Ascending aorta (tissue), 2 donors: ENCODE measurements around the gene BLOC1S3. TPM values are rescaled to one million over a fixed set of nuclear protein-coding genes. Genes with fewer than 3 reads are reported as not detected.

Experiments used
- DNase-seq, 2 donors: peaks; one replicate each; pipeline ENCODE4 v3.0.0-alpha.2; 2019; ENCODE audit warnings: low spot score in 2 of 2
- H3K27ac ChIP-seq, 2 donors: fragments of 200-600 bp; sonication (generic); one replicate each; pipeline ENCODE4 v1.5.1; 2016 to 2017; ENCODE audit warnings: mild to moderate bottlenecking in 1 of 2
- H3K27me3 ChIP-seq: fragments of 200-600 bp; sonication (generic); one replicate; pipeline ENCODE4 v1.5.1; 2017
- H3K36me3 ChIP-seq, 2 donors: fragments of 200-600 bp; sonication (generic); one replicate each; pipeline ENCODE4 v1.5.1; 2016
- H3K4me1 ChIP-seq, 2 donors: fragments of 200-600 bp; sonication (generic); one replicate each; pipeline ENCODE4 v1.5.1; 2016 to 2017; ENCODE audit warnings: mild to moderate bottlenecking in 1 of 2
- H3K4me3 ChIP-seq, 2 donors: fragments of 200-600 bp; sonication (generic); one replicate each; pipeline ENCODE4 v1.5.1; 2016 to 2017; ENCODE audit warnings: mild to moderate bottlenecking in 1 of 2
- H3K9me3 ChIP-seq, 2 donors: fragments of 200-600 bp; sonication (generic); one replicate each; pipeline ENCODE4 v1.5.1; 2016
- intact Hi-C: fragments of 100-400 bp; cut with DNase I; formaldehyde crosslinking; loops from one replicate; pipeline ENCODE4 v1.15.1; 2023
- total RNA-seq: library from RNA; depleted of rRNA; stranded (reverse); fragments of >200 nt; gene quantifications from one replicate; pipeline ENCODE4 v1.1.0, GENCODE V29; 2016
- TF ChIP-seq, protein P1 (sequence below), 3 experiments: fragments of 200-600 bp in 2 of 3; fragments of 450-650 bp in 1 of 3; sonication (generic) in 2 of 3; IDR thresholded peaks; one replicate each; pipeline ENCODE4 v1.5.1; 2016 to 2019; ENCODE audit warnings: antibody characterized with exemption in 3 of 3, mild to moderate bottlenecking in 1 of 3, moderate library complexity in 1 of 3

Gene BLOC1S3
- total RNA-seq, 1 donor from 2014 or later = 0.32 TPM

DNA sequence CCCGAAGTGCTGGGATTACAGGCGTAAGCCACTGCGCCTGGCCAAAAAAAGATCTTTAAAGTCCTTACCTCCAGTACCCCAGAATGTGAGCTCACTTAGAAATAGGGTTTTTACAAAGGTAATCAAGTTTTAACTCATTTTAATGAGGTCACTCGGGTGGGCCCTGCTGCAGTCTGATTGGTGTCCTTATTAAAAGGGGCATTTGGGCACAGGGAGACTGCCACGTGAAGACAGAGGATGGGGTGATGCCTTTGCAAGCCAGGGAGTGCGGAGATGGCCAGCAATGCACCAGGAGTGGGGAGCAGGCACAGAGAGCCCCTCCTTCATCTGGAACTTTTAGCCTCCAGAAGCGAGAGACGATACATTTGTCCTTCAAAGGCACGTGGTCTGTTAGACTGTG lies 29.5 kb upstream of the BLOC1S3 start:
- Histone ChIP-seq H3K4me3 (no peak overlapping the region), H3K27me3 (peaks cover 17% of the 10 kb centered on the region), H3K4me1 (peaks cover 17 to 22% of the 10 kb centered on the region in 2 donors), H3K36me3 (peaks cover 23 to 24% of the 10 kb centered on the region in 2 donors), H3K9me3 (no peaks in the 10 kb centered on the region), H3K27ac (no peak overlapping the region)
- DNase-seq = no peak
- intact Hi-C loops = no loop called here
- TF ChIP-seq, protein P1, sequence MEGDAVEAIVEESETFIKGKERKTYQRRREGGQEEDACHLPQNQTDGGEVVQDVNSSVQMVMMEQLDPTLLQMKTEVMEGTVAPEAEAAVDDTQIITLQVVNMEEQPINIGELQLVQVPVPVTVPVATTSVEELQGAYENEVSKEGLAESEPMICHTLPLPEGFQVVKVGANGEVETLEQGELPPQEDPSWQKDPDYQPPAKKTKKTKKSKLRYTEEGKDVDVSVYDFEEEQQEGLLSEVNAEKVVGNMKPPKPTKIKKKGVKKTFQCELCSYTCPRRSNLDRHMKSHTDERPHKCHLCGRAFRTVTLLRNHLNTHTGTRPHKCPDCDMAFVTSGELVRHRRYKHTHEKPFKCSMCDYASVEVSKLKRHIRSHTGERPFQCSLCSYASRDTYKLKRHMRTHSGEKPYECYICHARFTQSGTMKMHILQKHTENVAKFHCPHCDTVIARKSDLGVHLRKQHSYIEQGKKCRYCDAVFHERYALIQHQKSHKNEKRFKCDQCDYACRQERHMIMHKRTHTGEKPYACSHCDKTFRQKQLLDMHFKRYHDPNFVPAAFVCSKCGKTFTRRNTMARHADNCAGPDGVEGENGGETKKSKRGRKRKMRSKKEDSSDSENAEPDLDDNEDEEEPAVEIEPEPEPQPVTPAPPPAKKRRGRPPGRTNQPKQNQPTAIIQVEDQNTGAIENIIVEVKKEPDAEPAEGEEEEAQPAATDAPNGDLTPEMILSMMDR (IDR thresholded peaks at IDR 0.05) = no peak

DNA sequence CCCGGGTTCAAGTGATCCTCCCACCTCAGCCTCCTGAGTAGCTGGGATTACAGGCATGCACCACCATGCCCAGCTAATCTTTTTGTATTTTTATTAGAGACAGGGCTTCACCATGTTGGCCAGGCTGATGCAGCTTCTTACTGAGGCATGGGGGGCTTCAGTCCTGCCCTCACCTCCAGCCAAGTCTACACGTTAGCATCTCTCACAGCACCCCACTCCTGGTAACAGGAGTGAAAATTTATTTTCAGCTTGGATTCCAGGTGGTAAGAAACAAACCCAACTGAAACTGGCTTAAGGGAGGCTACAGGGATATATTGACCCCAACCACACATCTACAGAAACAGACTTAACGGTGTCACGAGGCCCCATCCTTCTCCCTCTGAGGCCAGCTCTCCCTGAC lies 28.4 kb upstream of the BLOC1S3 start:
- H3K36me3 ChIP-seq = peaks cover 13 to 15% of the 10 kb centered on the region in 2 donors
- intact Hi-C loops = no loop called here
- no peak for DNase-seq
- H3K27ac ChIP-seq = no peak overlapping the region
- peaks cover 17 to 22% of the 10 kb centered on the region in 2 donors for H3K4me1 ChIP-seq
- TF ChIP-seq, protein P1 (IDR thresholded peaks at IDR 0.05) = no peak
- H3K27me3 ChIP-seq = peaks cover 17% of the 10 kb centered on the region
- no peak overlapping the region for H3K4me3 ChIP-seq
- H3K9me3 ChIP-seq = no peaks in the 10 kb centered on the region

DNA sequence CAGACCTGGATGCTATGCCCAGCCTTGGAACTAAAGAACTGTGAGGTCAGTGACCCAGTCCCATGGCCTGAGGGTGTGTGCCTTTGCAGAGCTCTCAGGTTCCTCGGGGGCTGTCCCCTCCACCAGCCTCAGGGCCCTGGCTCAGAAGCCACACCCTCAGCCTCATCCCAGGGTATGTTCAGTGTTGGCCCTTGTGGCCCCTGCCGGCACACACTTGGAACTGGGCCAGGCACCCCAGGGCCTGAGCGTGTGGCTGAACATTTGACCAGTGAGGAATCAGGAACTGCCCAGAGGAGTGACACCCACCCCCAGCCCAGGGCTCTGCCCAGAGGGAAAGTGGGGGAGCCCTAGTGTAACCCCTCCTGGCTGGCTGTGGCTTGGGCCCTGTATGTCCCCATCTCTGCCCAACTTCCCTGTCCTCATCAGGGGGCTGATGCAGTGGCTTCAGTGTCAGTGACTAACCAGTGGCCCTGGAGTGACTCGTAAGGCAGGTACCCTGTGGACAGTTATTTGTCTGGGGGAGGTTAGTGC lies 27.8 kb upstream of the BLOC1S3 start:
- H3K4me3 ChIP-seq = no peak overlapping the region
- no peaks in the 10 kb centered on the region for H3K9me3 ChIP-seq
- TF ChIP-seq, protein P1 (IDR thresholded peaks at IDR 0.05) = no peak
- peaks cover 17% of the 10 kb centered on the region for H3K27me3 ChIP-seq
- DNase-seq = no peak
- H3K36me3 ChIP-seq = peaks cover 8 to 9% of the 10 kb centered on the region in 2 donors
- H3K4me1 ChIP-seq = peaks cover 17 to 22% of the 10 kb centered on the region in 2 donors
- intact Hi-C loops = no loop called here
- H3K27ac ChIP-seq = no peak overlapping the region

DNA sequence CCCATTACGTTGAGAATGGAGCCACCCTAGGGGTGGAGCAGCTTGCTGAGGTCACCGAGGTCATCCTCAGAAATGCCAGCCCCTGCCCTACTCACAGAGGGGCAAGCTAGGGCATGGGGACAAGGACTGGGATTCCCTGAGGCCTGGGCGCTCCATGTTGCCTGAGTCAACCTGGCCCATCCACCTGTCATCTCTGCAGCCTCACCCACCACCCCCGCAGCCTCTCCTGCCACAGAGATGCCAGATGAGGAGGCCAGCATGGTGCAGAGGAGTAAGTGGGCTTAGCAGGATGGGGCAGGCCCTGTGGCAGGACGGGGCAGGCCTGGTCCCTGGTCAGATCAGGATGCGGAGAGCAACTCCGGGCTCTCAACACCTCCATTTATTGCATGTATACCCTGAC lies 27.3 kb upstream of the BLOC1S3 start:
- peaks cover 17 to 22% of the 10 kb centered on the region in 2 donors for H3K4me1 ChIP-seq
- H3K27me3 ChIP-seq = peaks cover 17% of the 10 kb centered on the region
- TF ChIP-seq, protein P1 (IDR thresholded peaks at IDR 0.05) = no peak
- no peak overlapping the region for H3K27ac ChIP-seq
- no peak for DNase-seq
- intact Hi-C loops = no loop called here
- no peaks in the 10 kb centered on the region for H3K9me3 ChIP-seq
- H3K36me3 ChIP-seq = peaks cover 4 to 6% of the 10 kb centered on the region in 2 donors
- H3K4me3 ChIP-seq = no peak overlapping the region

DNA sequence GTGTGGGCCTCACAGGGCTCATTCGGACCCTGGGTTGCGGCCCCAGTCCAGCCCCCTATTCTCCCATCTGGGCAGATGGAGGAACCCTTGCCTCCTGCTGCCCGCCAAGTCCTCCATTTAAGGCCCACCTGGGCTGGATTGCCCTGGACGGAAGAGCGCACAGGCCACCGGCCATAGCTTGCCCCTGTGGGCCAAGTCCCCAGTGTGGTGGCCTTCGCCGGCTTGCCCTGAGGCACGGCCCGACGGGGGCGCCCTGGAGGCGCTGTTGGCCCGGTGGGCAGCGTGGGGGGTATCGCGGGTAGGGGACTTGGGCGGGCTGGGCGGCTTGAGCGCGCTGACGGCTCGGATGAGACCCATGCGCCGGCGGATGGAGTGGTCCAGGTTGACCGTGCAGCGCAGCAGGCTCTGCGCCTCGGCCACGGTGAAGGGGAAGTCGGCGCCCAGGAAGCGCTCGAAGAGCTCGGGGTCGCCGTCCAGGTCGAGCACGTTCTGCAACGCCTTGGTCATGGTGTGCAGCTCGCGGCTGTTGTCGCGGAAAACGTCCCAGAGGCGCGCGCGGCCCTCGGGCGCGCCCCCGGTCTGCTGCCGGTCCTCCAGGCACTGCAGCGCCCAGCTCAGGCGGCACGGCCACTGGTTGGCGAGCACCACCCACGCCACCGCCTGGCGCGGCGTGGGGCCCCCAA lies 26.6 kb upstream of the BLOC1S3 start:
- H3K27me3 ChIP-seq = peaks cover 17% of the 10 kb centered on the region
- intact Hi-C loops = no loop called here
- DNase-seq = no peak
- TF ChIP-seq, protein P1 (IDR thresholded peaks at IDR 0.05) = no peak
- H3K36me3 ChIP-seq = no peaks in the 10 kb centered on the region
- peaks cover 17 to 22% of the 10 kb centered on the region in 2 donors for H3K4me1 ChIP-seq
- H3K27ac ChIP-seq = no peak overlapping the region
- peak overlapping the region; percentile 40 to 59 for H3K4me3 ChIP-seq
- no peaks in the 10 kb centered on the region for H3K9me3 ChIP-seq
